Retina (tissue), 1 donor: Measurements from ENCODE around the gene CPT1C.

Source experiments
- DNase-seq: peaks from one replicate; pipeline ENCODE4 v3.0.0-alpha.2; 2016

The CPT1C gene

DNA sequence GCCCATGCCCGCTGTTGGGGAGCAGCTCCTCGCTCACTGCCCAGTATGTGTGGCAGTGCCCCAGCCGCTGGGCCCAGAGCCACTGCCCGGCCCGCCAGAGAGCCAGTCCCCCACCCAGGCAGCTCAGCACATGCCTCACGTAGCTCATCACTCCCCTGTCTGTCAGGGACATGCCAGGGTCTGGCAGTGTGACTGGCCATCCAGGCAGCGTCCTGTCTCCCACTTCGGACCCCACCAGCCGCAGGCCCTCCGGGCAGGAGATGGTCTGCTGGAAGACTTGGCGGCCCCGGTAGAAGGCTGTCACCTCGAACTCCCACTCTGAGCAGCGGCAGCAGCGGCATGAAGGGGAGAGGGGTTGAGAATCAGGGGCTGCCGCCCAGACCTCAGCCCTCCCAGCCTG is 28.9 kb upstream of the CPT1C start:
- no peak for DNase-seq

DNA sequence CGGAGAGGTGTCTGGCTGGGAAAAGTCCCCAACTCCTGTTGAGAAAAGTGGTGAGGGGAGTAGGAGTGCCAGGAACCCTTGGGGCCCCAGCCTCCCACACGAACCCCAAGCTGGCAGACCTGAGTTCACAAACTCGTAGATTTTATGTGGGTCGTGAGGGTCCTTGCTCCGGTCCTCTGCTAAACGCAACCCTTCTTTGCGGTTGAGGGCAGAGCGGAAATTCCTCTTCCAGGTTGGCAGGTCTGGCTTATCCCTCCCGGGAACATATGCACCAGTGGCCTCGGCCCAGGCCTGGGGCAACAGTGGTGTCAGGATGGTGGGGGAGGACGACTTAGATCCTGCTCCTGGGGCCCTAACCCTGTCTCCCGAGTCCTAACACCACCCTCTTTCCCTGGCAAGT is 27.7 kb upstream of the CPT1C start:
- DNase-seq, result no peak

DNA sequence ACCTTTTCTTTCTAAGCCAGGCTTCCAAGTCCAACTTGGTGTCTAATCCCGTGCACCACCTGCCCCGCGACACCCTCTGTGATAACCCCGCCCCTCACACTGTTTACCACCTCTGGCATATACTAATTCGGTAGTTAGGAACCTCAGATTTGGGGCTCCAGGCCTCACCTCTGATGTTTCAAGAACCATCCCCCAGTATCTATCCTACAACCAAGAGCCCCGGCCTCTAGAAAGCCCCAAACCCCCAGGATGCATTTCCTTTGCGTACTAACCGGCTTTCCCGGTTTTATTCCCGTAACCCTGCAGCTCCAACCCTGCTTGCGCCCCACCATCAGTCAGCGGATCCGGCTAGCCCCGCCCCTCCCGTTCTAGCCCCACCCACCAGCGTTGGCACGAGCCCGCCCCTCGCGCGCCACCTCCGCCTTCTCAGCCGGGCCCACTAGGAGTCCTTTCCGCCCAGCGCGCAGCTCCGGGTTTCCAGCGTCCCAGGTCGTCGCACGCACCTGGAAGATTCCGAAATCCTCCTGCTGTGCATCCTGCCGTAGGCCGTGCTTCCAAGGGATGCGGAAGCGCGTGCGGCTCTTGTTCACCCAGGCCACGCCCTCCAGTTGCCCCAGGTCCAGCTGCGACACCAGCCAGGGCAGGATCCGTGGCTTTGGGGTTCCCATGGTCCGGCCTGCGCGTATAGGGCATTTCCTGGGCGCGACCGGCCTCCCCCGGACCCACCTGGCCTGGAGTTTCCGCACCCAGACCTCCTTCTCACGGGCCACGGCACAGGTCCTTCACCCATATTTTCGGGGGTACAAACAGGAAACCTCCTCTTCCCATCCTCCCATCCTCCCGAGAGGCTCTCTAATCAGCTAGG is 26.5 kb upstream of the CPT1C start:
- DNase-seq, result peak; percentile 85

DNA sequence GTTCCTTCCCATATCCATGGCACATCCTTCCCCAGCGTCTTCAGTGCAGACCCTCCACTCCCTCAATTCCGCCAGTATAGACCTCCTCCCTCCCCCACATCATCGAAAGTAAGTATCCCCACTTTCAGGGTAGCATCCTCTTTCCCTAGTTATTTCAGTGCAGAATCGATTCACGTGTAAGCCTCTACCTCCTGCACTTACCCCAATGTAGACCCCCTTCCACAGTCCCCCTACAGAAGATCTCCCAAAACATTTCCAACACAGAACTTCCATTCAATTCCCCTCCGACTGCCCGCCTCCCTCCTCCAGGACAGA is 25.9 kb upstream of the CPT1C start:
- DNase-seq, result no peak

DNA sequence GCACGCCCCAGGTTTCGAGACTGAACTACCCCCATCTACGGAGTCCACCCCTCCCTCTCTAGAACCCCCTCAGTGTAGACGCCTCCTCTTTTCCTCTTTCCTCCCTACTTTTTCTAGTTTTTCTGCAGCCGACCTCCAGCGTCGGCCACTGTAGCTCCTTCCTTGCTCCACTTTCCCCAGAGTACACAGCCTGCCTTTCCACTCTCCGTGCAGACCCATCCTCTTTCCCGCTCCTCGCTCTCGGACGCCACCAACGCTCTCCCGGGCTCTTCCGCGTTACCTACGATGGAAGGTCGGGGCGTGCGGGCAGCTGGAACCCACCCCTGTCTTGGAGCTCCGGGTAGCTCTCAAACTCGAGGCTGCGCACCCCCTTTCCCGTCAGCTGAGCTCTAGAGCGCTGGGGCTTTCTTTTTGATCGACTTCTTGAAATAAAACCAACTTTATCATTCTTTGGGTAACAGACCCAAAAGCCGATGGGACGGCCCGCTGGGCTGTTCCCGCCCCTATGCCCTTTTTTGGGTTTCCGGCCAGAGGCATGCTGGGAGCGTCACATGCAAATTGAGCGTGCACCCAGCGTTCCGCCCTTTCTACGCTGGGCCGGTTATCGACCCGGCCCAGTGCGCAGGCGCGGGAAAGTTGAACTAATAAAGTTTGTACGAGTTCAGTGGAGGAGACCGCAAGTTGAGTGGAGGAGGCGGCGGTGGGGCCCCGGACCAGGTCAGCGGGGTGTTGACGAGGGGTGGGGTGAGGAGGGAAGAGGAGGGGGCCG is 25.4 kb upstream of the CPT1C start, which contains the start of the genes BCL2L12 and IRF3:
BCL2L12 (plus strand) TSS at position 583 of the 769 bp plus-strand sequence. CDS start 760 bp downstream, outside the sequence.
IRF3 (minus strand) TSS at position 507 of the 769 bp plus-strand sequence. CDS start 1,019 bp downstream, outside the sequence.
- peak; percentile 93 for DNase-seq

DNA sequence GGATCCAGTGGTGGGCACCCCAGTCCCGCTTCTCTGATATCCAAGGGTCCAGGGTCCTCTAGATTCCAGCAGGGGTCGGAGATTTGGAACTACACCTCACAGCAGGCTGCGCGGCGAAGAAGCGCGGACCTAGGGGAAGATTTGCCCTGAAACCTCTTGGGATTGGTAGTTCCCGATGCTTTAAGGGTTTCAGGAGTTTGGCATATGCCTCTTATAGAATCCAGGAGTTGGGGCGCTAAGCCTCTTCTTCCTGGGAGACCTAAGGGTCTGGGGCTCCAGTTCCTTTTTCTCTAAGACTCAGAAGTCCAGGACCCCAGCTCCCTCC is 24.8 kb upstream of the CPT1C start:
- no peak for DNase-seq

DNA sequence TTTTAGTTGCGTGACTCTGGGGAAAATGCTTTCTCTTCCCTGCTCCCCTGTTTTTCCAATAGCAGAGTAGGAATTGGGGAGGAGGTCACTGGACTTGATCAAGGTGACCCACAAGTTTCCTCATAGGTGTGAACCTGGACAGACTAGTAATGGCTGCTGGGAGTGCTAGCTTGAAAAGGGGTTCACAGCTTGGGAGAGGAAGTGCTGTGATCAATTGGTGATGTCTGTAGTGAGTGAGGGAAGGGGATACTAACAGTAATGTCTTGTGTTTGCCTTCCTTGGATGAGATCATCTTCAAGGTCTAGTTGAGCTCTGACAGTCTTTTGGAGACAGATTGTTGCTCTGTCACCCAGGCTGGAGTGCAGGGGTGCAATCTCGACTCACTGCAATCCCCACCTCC is 23.4 kb upstream of the CPT1C start:
- no peak for DNase-seq

DNA sequence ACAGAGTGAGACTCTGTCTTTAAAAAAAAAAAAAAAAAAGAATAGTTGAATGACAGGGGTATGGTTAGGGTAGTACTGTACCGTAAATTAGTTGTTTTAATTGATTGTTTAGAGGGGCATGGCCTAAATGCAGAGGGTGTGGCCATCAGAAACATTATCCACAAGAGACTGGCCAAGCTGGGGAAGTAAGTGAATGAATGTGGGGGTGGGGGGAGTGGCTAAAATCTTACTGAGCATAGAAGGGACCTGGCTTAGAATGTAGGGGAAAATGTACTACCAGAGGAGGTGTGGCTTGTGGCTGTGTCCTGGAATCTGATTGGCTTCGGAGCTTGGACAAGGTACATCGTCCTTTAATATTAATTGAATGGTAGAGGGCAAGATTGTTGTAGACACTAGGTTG is 21.4 kb upstream of the CPT1C start:
- no peak for DNase-seq

DNA sequence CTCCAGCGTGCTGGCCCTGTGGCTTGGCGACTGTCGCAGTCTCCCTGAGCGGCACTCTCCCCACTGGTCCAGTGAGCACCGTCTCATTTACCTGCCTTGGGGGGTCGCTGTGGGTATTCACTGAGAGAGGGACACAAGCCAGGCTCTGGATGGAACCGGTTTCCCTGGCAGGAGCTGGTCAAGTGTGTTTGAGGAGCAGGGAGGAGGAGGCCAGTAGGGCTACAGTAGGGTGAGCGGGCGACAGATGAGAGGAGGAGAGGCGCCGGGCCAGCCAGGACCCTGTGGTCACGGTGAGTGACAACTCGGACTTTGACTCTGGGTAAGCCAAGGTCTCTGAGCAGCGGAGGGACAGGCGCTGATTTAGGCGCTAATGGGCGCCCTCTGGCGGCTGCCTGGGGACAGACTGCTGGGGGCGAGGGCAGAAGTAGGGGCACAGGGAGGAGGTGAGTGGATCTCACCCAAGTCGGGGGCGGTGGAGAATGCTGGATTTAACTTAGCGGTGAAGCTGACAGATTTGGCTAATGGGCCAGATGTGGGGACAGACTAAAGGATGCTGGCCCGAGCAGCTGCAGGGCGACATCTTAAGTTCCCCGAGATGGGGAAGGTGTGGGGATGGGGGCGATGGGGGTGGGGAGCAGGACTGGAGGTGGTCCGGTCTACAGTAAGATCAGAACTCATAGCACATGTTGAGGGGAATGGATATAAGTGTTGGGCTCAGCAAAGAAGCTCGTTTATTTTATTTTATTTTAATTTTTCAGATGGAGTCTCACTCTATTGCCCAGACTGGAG is 18.6 kb upstream of the CPT1C start:
- peak; percentile 88 for DNase-seq

DNA sequence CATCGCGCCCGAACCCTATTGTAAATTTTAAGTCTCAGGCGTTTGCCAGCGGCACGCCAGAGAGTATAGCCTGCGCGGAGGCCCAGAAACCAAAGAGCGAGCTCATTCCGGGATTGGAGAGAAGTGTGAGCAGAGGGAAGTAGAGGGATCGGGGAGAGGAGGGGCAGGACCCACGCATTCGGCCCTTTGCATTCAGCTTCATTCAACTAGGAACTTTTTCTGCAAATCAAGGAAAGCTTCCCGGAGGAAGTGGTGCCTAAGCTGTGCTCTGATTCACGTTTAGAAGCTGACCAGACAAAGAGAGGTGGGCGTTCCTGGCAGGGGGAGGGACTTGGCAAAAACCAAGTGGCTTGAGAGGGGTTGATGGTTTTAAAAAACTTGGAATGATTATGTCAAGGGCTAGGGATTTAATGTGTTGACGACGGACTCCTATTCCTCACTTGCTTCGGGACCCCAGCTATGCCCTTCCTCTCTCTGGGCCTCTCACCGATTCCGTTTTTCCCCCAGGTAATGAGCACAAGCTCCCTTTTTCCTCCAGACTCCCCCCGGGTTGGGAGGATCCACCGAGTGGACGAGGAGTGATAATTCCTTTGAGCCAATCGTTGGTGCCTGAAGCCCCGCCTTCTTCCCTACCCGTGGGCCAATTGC is 14.7 kb upstream of the CPT1C start:
- DNase-seq, result peak; percentile 98

DNA sequence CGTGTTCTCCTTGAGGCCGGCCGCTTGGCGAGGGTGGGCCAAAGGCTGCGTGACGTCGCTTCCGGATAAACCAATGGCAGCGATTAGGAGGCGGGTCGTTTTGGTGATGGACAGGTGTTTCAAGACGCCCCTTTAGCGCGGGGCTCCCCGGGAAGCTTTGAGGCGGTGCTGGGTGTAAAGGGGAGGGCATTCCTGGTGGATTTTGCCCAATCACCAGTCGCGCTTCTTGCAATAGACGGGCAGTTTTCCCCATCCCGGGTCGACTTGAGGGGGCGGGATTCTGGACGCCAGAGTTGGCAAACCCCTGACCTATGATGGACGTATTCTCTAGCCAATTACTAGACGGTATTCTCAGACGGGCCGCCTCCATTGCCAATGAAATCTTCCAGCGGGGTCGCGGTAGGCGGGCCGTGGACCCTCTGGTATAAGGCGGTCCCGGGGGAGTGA is 14.1 kb upstream of the CPT1C start:
- DNase-seq, result peak; percentile 100

DNA sequence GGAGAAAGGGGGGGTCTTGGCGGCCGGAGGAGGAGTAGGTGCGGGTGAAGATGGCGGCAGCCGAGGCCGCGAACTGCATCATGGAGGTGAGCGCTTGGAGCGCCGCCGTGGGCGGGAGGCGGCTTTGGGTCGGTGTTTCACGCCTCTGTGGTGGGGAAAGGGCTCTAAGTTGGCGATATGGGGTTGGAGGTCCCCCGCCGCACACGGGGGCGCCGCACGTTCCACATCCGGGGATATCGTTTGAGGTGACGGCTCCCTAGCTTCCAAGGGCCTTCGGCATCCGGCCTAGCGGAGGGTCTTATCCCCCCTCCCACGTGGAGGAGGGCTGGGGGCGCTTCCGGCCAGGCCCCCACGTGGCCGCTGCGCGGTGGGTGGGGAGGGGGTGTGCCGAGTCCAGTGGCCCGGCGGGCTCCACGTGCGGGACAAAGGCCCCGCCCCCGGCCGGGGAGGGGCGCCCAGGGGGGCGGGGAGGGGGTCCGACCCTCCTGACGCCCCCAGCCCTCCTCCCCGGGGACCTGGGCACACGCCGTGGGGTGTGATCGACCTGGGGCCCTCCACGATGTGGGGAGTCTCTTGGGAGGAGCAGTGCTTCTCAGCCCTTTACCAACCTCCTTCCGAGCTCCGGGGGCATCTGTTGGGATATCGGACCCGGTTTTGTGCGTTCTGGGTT is 13.6 kb upstream of the CPT1C start, which contains the start of gene PRMT1:
PRMT1 (plus strand) TSS at position 41 of the 670 bp plus-strand sequence; CDS start at position 51, 10 bp downstream.
- no peak for DNase-seq

DNA sequence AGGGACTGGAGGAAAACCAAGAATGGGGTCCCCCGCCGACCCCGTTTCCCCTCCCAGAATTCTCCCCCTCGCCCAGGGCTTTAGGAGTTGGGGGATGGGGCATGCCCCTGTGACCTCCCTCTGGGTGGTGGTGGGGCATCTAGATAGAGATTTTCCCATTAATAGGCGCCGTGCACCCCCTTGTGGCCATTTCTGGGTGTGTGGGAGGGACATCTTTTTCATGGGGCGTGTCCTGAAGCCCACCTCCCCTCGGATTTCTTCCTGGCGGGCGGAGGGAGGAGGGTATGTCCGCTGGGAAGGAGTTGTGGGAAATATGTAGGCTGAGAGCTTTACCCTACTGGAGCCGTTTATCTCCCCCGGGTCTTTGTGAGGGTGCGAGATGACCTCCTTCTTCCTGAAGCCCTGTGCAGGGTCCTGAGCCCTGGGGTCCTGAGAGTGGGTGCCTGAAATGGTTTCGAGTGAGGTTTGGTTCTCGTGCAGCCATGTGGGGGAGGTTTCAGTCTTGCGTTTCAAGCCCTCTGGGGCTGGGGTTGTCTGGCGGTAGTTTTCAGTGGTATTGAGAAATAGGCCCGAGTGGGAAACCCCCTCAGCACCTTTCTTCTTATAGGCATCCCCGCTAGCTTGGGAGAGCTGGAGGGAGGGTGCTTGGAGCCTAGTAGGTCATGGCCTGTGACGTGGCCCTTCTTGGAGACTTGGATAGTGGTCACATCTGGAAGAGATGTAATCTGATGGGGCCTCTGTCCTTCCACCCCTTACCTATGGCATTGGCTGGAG is 12.8 kb upstream of the CPT1C start:
- DNase-seq, result peak; percentile 92

DNA sequence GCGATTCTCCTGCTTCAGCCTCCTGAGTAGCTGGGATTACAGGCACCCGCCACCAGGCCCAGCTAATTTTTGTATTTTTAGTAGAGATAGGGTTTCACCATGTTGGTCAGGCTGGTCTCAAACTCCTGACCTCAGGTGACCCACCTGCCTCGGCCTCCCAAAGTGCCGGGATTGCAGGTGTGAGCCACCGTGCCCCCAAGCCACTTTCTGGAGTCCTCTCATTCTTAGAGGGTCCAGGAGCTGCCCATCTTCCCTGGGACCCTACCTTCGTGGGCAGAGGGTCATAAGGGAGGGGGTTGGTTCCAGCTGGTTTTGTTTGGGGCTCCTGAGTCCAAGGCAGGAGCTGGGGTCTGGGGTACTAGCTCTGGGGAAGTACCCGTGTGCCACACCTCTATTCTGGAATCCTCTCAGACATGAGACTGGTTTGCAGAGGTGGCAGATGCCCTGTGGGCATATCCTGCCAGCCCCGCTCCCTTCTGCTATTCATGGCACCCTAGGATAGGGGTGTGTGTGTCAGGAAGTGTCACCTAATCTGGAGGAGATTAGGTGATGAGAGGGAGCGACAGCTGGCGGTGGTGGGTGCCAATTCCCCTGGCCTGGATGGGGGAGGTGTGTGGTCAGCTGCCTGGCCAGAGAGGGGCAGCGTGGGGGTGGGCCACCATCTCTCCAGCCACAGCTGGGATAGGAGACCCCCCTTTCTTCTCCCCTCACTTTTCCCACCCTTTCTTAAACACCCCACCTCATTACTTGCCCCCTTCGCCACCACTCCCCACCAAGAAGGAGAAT is 11.7 kb upstream of the CPT1C start:
- DNase-seq, result no peak

DNA sequence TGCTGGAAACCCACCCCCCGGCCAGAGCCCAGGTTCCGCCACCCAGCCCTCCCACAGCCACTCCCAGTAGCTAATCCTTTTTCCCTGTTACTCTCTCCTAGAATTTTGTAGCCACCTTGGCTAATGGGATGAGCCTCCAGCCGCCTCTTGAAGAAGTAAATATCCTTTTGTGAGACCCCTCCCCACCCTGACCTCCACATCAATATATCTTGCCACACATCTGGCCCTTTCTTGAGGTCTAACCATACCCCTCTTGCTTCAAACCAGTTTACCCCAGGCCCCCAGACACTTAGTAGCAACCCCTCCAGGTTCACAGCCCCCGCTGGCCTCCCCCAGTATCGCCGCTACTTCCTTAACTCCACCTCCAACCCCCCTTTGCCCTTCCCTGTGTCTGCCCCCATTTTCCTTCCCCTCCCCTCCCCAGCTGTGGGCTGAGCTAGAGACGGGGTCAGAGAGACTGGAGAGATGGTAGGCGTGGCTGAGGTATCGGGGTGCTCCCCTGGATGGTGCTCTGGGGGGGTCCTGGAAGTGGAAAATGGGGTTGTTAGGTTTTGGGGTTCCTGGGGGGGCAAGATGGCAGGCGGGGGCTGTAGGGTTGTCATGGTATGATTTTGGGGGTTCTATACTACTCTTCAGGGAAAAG is 11.0 kb upstream of the CPT1C start:
- DNase-seq, result no peak

DNA sequence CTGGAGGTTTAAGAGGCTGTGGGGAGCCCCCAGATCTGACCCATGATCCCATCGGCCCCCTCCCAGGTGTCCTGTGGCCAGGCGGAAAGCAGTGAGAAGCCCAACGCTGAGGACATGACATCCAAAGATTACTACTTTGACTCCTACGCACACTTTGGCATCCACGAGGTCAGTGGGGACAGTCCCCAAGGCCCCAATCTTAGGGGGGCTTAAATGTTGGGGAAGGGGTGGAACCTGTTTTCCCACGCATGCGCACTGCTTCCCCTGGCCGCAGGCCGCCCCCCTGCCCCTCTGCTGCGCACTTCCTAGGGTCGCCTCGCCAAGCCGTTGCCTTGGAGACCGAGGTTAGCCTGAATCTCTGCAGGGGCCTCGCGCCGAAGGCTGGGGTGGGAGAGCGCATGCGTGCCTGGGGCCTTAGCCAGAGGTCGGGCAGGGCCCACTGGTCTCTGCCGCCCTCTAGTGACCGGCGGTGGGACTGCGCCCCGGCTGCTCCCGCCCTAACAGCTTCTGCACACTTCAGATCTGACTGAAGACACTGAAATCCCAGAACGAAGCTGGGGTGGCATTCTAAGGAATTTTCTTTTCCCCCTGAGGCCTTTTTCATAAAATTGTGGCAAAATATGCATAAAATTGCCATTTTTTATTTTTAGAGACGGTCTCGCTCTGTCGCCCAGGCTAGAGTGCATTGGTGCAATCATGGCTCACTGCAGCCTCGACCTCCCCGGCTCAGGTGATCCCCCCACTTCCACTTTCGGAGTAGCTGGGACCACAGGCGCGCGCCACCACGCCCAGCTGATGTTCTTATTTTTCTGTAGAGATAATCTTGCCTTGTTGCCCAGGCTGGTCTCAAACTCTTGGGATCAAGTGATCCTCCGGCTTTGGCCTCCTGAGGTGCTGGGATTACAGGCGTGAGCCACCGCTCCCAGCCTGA is 10.2 kb upstream of the CPT1C start:
- peak; percentile 98 for DNase-seq

DNA sequence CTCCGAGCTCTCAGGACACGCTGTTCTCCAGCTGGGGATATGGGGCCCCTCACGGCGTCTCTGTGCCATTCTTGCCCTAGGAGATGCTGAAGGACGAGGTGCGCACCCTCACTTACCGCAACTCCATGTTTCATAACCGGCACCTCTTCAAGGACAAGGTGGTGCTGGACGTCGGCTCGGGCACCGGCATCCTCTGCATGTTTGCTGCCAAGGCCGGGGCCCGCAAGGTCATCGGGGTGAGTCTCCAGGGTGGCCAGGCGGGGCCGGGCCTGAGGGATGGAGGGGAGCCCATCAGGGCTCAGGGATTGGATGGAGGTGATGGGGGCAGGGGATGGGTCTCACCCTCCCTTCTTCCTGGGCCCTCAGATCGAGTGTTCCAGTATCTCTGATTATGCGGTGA is 9.1 kb upstream of the CPT1C start:
- no peak for DNase-seq

DNA sequence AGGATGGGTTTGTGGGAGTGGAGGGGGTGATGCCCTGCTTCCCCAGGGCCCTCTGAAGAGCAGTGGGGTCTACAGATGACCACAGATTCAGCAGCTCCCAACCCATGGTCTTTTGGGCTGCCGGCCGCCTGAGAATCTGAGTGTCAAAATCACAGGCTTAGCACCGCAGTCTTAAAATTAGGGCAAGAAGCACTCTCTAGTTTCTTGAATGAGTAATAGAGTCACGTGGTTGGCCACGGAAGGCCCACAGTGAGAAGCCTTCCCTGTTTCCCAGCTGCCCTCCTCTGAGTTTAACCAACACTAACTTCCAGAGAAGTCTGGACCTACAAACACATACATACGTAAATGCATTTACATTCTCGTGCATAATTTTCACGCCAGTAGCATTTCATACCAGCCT is 8.6 kb upstream of the CPT1C start:
- DNase-seq, result no peak

DNA sequence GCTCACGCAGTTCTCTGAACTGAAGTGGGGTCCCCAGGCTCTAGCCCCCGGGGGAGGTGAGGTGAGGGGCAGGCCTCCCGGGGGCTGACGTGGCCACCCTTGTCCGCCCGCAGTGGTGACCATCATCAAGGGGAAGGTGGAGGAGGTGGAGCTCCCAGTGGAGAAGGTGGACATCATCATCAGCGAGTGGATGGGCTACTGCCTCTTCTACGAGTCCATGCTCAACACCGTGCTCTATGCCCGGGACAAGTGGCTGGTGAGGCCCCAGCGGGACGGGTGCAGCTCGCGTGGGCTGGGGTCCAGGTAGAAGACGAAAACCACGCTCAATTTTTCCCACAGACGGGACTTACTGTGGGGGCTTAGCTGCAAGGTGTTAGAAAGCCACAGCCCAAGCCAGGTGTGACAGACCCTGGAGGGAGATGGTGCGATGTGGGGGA is 7.1 kb upstream of the CPT1C start:
- no peak for DNase-seq
